Activated CD4-positive, alpha-beta memory T cell treated with anti-CD3 and anti-CD28 coated beads, Interleukin-2, amount 10 ng/mL, durations not matched to agents 7 days and 5 days (primary cell): Measurements from ENCODE around the gene EEA1. TPM values are rescaled to one million over a fixed set of nuclear protein-coding genes. Genes with fewer than 3 reads are reported as not detected.

Source experiments
- CTCF ChIA-PET: fragments of 350-600 bp; sonication (Branson Sonifier 250); formaldehyde crosslinking; loops from one replicate; lab custom pipeline; 2021; ENCODE audit warnings: antibody characterized with exemption, inconsistent platforms; lab: Charles Lee
- POLR2A ChIA-PET: fragments of 350-600 bp; sonication (Branson Sonifier 250); formaldehyde crosslinking; loops from one replicate; lab custom pipeline; 2021; ENCODE audit warnings: antibody characterized with exemption; lab: Charles Lee
- DNase-seq: peaks from one replicate; pipeline ENCODE4 v3.0.0-alpha.2; 2020
- H3K27ac Mint-ChIP-seq: one replicate; pipeline ENCODE4 v1.8.0; 2021; ENCODE audit warnings: mild to moderate bottlenecking, mixed read lengths
- H3K27me3 Mint-ChIP-seq: one replicate; pipeline ENCODE4 v1.8.0; 2021; ENCODE audit warnings: mixed read lengths
- H3K36me3 Mint-ChIP-seq: one replicate; pipeline ENCODE4 v1.8.0; 2021; ENCODE audit warnings: low read depth, mixed read lengths
- H3K4me1 Mint-ChIP-seq: one replicate; pipeline ENCODE4 v1.8.0; 2021; ENCODE audit warnings: mixed read lengths
- H3K4me3 Mint-ChIP-seq: one replicate; pipeline ENCODE4 v1.8.0; 2021; ENCODE audit warnings: mild to moderate bottlenecking, mixed read lengths
- H3K9me3 Mint-ChIP-seq: one replicate; pipeline ENCODE4 v1.8.0; 2021; ENCODE audit warnings: mixed read lengths
- total RNA-seq, 2 experiments: library from RNA; stranded (reverse); gene quantifications; one replicate each; pipeline ENCODE4 v1.2.3, GENCODE V29; 2021

EEA1 gene
- total RNA-seq, 2 experiments from 2014 or later, result 12.6 to 16.1 TPM

DNA sequence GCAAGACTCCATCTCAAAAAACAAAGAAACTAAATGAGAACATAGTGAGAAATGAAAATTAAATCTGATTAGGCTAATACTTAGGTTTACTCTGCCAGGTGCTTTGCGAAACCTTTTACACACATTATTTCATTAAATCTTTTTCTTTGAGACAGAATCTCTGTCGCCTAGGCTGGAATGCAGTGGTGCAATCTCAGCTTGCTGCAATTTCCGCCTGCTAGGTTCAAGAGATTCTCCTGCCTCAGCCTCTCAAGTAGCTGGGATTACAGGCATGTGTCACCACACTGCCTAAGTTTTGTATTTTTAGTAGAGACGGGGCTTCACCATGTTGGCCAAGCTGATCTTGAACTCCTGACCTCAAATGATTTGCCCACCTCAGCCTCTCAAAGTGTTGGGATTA, 21.9 kb upstream of the EEA1 start:
- ChIA-PET CTCF (no interaction called here), POLR2A (no interaction called here)
- no peaks in the 10 kb centered on the region for H3K27me3 Mint-ChIP-seq
- DNase-seq, result no peak
- no peak overlapping the region for H3K4me3 Mint-ChIP-seq
- H3K4me1 Mint-ChIP-seq, result no peaks in the 10 kb centered on the region
- no peaks in the 10 kb centered on the region for H3K36me3 Mint-ChIP-seq
- no peak overlapping the region for H3K27ac Mint-ChIP-seq
- H3K9me3 Mint-ChIP-seq, result peaks cover 9% of the 10 kb centered on the region

DNA sequence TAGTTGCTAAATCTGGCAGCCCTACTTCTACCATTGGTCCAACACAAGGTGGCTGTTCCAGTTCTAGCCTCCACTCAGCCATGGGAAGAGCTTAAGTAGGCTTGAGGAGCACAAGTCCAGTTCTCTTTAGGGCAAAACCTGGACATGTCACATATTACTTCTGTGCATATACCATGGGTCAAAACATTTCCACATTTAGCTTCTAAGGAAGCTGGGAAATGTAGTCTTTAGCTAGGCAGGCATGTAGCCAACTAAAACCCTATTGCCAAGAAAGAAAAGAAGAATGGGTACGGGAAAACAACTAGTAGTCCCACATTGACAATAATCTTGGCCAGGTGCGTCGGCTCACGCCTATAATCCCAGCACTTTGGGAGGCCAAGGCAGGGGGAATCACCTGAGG, 20.9 kb upstream of the EEA1 start:
- H3K4me3 Mint-ChIP-seq, result no peak overlapping the region
- no peaks in the 10 kb centered on the region for H3K36me3 Mint-ChIP-seq
- peaks cover 2% of the 10 kb centered on the region for H3K27me3 Mint-ChIP-seq
- no peak for DNase-seq
- H3K27ac Mint-ChIP-seq, result no peak overlapping the region
- H3K4me1 Mint-ChIP-seq, result no peaks in the 10 kb centered on the region
- POLR2A ChIA-PET, result no interaction called here
- CTCF ChIA-PET, result no interaction called here
- peaks cover 9% of the 10 kb centered on the region for H3K9me3 Mint-ChIP-seq

DNA sequence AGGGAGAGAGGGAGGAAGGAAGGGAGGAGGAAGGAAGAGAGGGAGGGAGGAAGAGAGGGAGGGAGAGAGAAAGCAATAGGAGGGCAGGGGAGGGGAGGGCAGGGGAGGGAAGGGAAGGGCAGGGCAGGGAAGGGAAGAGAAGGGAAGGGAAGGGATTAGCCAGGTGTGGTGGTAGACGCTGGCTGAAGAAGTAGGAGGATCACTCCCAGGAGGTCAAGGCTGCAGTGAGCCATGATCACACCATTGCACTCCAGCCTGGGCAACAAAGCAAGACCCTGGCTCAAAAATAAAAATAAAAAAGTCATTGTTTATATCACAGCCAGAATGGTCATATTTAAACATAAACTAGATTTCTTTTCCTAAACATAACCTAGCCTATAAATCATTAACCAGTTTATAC, 20.4 kb upstream of the EEA1 start:
- Mint-ChIP-seq H3K36me3 (no peaks in the 10 kb centered on the region), H3K27me3 (peaks cover 2% of the 10 kb centered on the region), H3K4me3 (no peak overlapping the region), H3K27ac (no peak overlapping the region), H3K4me1 (no peaks in the 10 kb centered on the region), H3K9me3 (peaks cover 6% of the 10 kb centered on the region)
- CTCF ChIA-PET, result no interaction called here
- POLR2A ChIA-PET, result no interaction called here
- no peak for DNase-seq

- POLR2A ChIA-PET, result no interaction called here
- CTCF ChIA-PET, result no interaction called here
These were observed 18.6 kb upstream of the EEA1 start for GRCh38 chr12:92947589-92948215.

DNA sequence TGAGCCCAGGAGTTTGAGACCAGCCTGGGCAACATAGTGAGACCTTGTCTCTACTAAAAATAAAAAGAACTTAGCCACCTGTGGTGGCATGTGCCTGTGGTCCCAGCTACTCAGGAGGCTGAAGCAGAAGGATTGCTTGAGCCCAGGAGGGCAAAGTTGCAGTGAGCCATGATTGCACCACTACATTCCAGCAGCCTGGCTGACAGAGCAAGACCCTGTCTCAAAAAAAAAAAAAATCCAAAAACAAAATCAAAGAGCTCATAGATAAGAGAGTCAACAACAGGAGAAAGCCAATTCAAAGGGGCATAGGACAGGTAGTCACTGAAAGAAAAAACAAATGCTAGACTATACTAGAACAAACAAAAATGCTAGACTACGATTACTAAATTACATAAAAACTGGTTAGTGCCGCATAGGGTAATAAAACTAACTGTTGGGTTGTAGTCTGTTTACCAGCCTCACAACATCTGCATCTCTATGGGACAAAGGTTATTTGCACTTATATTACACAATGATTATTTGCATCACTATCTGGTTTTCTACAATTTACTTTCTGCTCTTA, 16.6 kb upstream of the EEA1 start:
- no peaks in the 10 kb centered on the region for H3K36me3 Mint-ChIP-seq
- POLR2A ChIA-PET, result interaction anchor here (0.6 to 1.5 kb wide), 2 partner anchors 10 to 16 kb away, joined by 4 to 5 read pairs; partner anchors contain the start of gene EEA1
- no peak overlapping the region for H3K4me3 Mint-ChIP-seq
- CTCF ChIA-PET, result no interaction called here
- peaks cover 2% of the 10 kb centered on the region for H3K4me1 Mint-ChIP-seq
- H3K9me3 Mint-ChIP-seq, result no peaks in the 10 kb centered on the region
- H3K27me3 Mint-ChIP-seq, result peaks cover 2% of the 10 kb centered on the region
- no peak overlapping the region for H3K27ac Mint-ChIP-seq
- no peak for DNase-seq

More at GRCh38 chr12:92947589-92948215, 18.6 kb upstream of the EEA1 start:
- DNase-seq, result no peak
- no peaks in the 10 kb centered on the region for H3K4me1 Mint-ChIP-seq
- no peaks in the 10 kb centered on the region for H3K36me3 Mint-ChIP-seq
- peaks cover 2% of the 10 kb centered on the region for H3K27me3 Mint-ChIP-seq
- no peaks in the 10 kb centered on the region for H3K9me3 Mint-ChIP-seq
- H3K27ac Mint-ChIP-seq, result no peak overlapping the region
- no peak overlapping the region for H3K4me3 Mint-ChIP-seq

GRCh38 chr12:92943482-92944250, 14.6 kb upstream of the EEA1 start:
- ChIA-PET POLR2A (interaction anchor here (1.5 kb wide), 1 partner anchor 14 kb away, joined by 5 read pairs; the partner anchor contains the start of gene EEA1), CTCF (interaction anchor here (0.6 to 0.7 kb wide), 3 partner anchors 20 to 980 kb away, joined by 3 to 4 read pairs (median 3); no protein-coding TSS in a partner anchor)
- no peaks in the 10 kb centered on the region for H3K9me3 Mint-ChIP-seq
- H3K4me1 Mint-ChIP-seq, result peaks cover 2% of the 10 kb centered on the region
- peaks cover 2% of the 10 kb centered on the region for H3K27me3 Mint-ChIP-seq
- no peaks in the 10 kb centered on the region for H3K36me3 Mint-ChIP-seq
- DNase-seq, result no peak
- no peak overlapping the region for H3K27ac Mint-ChIP-seq
- no peak overlapping the region for H3K4me3 Mint-ChIP-seq

- DNase-seq, result no peak
- no peak overlapping the region for H3K27ac Mint-ChIP-seq
- no peaks in the 10 kb centered on the region for H3K36me3 Mint-ChIP-seq
- H3K4me1 Mint-ChIP-seq, result peaks cover 2% of the 10 kb centered on the region
- POLR2A ChIA-PET, result no interaction called here
- peaks cover 2% of the 10 kb centered on the region for H3K27me3 Mint-ChIP-seq
- no peak overlapping the region for H3K4me3 Mint-ChIP-seq
- CTCF ChIA-PET, result no interaction called here
- no peaks in the 10 kb centered on the region for H3K9me3 Mint-ChIP-seq
These were observed 13.8 kb upstream of the EEA1 start for GRCh38 chr12:92942905-92943304.

- H3K4me1 Mint-ChIP-seq, result peaks cover 2% of the 10 kb centered on the region
- H3K9me3 Mint-ChIP-seq, result no peaks in the 10 kb centered on the region
- H3K36me3 Mint-ChIP-seq, result no peaks in the 10 kb centered on the region
- no peak overlapping the region for H3K27ac Mint-ChIP-seq
- POLR2A ChIA-PET, result no interaction called here
- no peak for DNase-seq
- CTCF ChIA-PET, result no interaction called here
- no peak overlapping the region for H3K4me3 Mint-ChIP-seq
- no peaks in the 10 kb centered on the region for H3K27me3 Mint-ChIP-seq
These were observed 10.0 kb upstream of the EEA1 start for GRCh38 chr12:92939116-92939515.

DNA sequence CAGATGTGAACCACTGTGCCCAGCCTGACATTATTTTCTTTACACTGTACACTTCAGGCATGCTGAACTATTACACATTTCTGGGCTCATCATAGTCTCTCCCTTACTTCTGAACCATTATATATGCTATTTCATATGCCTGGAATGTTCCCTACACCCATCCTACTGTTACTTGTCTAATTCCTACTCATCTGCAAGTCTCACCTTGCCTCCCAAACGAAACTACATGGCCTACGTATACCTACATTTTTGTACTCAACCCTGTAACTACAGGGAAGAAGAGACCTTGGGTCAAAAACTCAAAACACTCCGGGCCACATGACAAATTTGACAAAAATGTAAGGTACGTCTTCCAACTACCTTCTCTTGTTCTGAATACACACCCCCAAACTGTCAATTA, 9.5 kb upstream of the EEA1 start:
- POLR2A ChIA-PET, result no interaction called here
- Mint-ChIP-seq H3K9me3 (no peaks in the 10 kb centered on the region), H3K36me3 (no peaks in the 10 kb centered on the region), H3K27ac (no peak overlapping the region), H3K4me1 (peaks cover 2% of the 10 kb centered on the region), H3K4me3 (no peak overlapping the region), H3K27me3 (no peaks in the 10 kb centered on the region)
- CTCF ChIA-PET, result no interaction called here
- no peak for DNase-seq

DNA sequence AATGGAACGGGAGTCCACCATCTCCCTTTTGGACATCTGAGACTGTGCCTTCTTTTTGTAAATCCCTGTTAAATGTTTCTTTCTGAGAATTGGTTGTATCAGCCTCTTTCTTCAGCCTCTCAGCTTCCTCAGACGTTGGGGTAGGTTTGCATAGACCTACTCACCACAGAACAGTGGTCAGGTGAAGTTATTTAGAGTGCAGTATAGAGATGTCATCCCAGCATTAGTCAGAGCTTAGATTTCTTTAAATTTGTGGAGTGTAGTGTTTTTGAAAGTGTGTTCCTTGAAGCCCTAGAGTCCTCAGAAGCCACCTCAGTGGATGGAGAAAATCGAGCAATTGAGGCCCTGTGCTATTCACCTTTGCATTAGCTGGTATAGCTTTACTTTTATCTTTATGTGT, 8.9 kb upstream of the EEA1 start:
- Mint-ChIP-seq H3K27ac (no peak overlapping the region), H3K9me3 (no peaks in the 10 kb centered on the region), H3K4me1 (peaks cover 2% of the 10 kb centered on the region), H3K36me3 (no peaks in the 10 kb centered on the region), H3K27me3 (no peaks in the 10 kb centered on the region), H3K4me3 (no peak overlapping the region)
- POLR2A ChIA-PET, result interaction anchor here (1.0 kb wide), 1 partner anchor 8 kb away, joined by 8 read pairs; the partner anchor contains the start of gene EEA1
- no peak for DNase-seq
- CTCF ChIA-PET, result interaction anchor here (0.6 to 0.7 kb wide), 2 partner anchors 158 to 159 kb away, joined by 3 read pairs; no protein-coding TSS in a partner anchor

- DNase-seq, result no peak
- CTCF ChIA-PET, result no interaction called here
- POLR2A ChIA-PET, result no interaction called here
These were observed 4.5 kb upstream of the EEA1 start for GRCh38 chr12:92933606-92934005.

DNA sequence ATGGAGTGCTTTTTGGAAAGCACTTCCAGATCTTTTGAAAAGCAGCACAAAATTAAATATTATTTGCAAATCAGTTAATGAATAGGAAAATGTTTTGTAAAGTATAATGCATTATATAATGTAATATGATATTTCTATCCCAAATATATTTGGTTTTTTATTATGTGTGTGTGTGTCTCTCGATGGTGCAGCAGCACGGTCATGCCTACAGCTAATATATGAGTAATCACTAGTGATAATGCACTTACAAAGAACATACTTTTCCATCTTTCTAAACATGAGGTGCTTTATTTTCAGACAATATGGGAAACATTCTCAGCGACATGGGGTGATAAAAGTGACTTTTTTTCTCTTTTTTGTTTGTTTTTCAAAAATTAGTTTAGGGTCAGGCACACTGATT, 1.3 kb upstream of the EEA1 start:
- ChIA-PET CTCF (interaction anchor here (1.0 to 3.2 kb wide), 3 partner anchors 57 to 1172 kb away, joined by 4 to 11 read pairs (median 6); no protein-coding TSS in a partner anchor), POLR2A (interaction anchor here (1.1 to 5.7 kb wide), 7 partner anchors 8 to 747 kb away, joined by 3 to 46 read pairs (median 5); partner anchors contain the start of gene CRADD)
- no peak for DNase-seq
- peaks cover 25% of the 10 kb centered on the region for H3K4me1 Mint-ChIP-seq
- peak overlapping the region; percentile 78 for H3K4me3 Mint-ChIP-seq
- no peaks in the 10 kb centered on the region for H3K9me3 Mint-ChIP-seq
- H3K27me3 Mint-ChIP-seq, result peaks cover 16% of the 10 kb centered on the region
- H3K27ac Mint-ChIP-seq, result no peak overlapping the region
- H3K36me3 Mint-ChIP-seq, result no peaks in the 10 kb centered on the region

More at GRCh38 chr12:92933606-92934005, 4.5 kb upstream of the EEA1 start:
- Mint-ChIP-seq H3K4me3 (no peak overlapping the region), H3K9me3 (no peaks in the 10 kb centered on the region), H3K27ac (no peak overlapping the region), H3K4me1 (peaks cover 7% of the 10 kb centered on the region), H3K36me3 (no peaks in the 10 kb centered on the region), H3K27me3 (peaks cover 6% of the 10 kb centered on the region)

GRCh38 chr12:92929983-92930382, 888 bp upstream of the EEA1 start:
- Mint-ChIP-seq H3K27ac (peak overlapping the region; percentile 78), H3K36me3 (no peaks in the 10 kb centered on the region), H3K4me3 (peak overlapping the region; percentile 78), H3K4me1 (peaks cover 27% of the 10 kb centered on the region), H3K9me3 (no peaks in the 10 kb centered on the region), H3K27me3 (peaks cover 16% of the 10 kb centered on the region)
- ChIA-PET CTCF (interaction anchor here (0.8 to 3.2 kb wide), 6 partner anchors 57 to 1172 kb away, joined by 3 to 11 read pairs (median 4); no protein-coding TSS in a partner anchor), POLR2A (interaction anchor here (0.6 to 5.7 kb wide), 12 partner anchors 8 to 1560 kb away, joined by 3 to 46 read pairs (median 4); partner anchors contain the start of genes BTG1 and CRADD)
- no peak for DNase-seq
